Immature natural killer cell (primary cell): ENCODE measurements around the gene FBRSL1. TPM values are rescaled to one million over a fixed set of nuclear protein-coding genes. Genes with fewer than 3 reads are reported as not detected.

Source experiments
- DNase-seq, 3 donors: peaks; one replicate each; pipeline ENCODE4 v3.0.0; 2022; ENCODE audit warnings: mixed read lengths in 1 of 3
- H3K27ac Mint-ChIP-seq, 6 donors: one replicate each; pipeline ENCODE4 v1.8.0; 2020; ENCODE audit warnings: mixed read lengths in 6 of 6, mild to moderate bottlenecking in 5 of 6, inconsistent platforms in 4 of 6, moderate library complexity in 3 of 6
- H3K27me3 Mint-ChIP-seq, 3 donors: one replicate each; pipeline ENCODE4 v1.8.0; 2020 to 2021; ENCODE audit warnings: low read depth in 3 of 3, mild to moderate bottlenecking in 3 of 3, mixed read lengths in 3 of 3, moderate library complexity in 3 of 3, inconsistent platforms in 1 of 3
- H3K36me3 Mint-ChIP-seq, 3 donors: one replicate each; pipeline ENCODE4 v1.8.0; 2020; ENCODE audit warnings: mixed read lengths in 3 of 3, inconsistent platforms in 2 of 3, mild to moderate bottlenecking in 2 of 3
- H3K4me1 Mint-ChIP-seq, 2 donors: one replicate each; pipeline ENCODE4 v1.8.0; 2020; ENCODE audit warnings: inconsistent platforms in 2 of 2, mild to moderate bottlenecking in 2 of 2, mixed read lengths in 2 of 2, moderate library complexity in 1 of 2
- H3K4me3 Mint-ChIP-seq, 5 donors: one replicate each; pipeline ENCODE4 v1.8.0; 2020; ENCODE audit warnings: mild to moderate bottlenecking in 5 of 5, mixed read lengths in 5 of 5, inconsistent platforms in 3 of 5, moderate library complexity in 3 of 5
- H3K9me3 Mint-ChIP-seq, 6 donors: one replicate each; pipeline ENCODE4 v1.8.0; 2020; ENCODE audit warnings: mild to moderate bottlenecking in 6 of 6, mixed read lengths in 6 of 6, inconsistent platforms in 4 of 6, moderate library complexity in 3 of 6
- polyA plus RNA-seq, 3 donors: library from polyadenylated mRNA; unstranded; fragments of 300-500 nt; fragmentation: Illumina TruSeq; gene quantifications; one replicate each; pipeline ENCODE4 v1.2.3, GENCODE V29; 2021

Gene FBRSL1
- polyA plus RNA-seq, 3 donors from 2014 or later = 0.54 to 0.63 TPM; not detected in 1

DNA sequence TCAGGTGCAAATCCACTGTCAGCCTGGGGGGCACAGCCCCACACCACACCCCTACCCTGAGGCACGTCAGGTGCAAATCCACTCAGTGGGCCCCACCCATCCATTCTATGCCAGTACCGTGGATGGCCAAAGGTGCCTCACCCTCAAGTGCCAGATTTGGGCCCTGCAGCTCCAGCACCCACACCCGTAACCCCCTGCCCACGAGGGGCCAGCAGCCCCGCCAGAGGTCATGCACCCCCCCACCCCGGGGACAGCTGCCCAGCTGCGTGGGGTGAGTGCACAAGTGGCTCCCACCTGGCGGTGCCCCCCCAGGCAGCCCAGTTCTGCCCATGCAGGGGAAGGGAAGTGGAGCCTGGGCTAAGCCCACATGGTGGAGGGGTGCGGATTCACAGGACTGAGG, 51.2 kb downstream of the FBRSL1 start:
- Mint-ChIP-seq H3K36me3 (peaks cover 0 to 4% (median 0%) of the 10 kb centered on the region in 3 donors), H3K27me3 (peaks cover 5 to 12% (median 10%) of the 10 kb centered on the region in 3 donors), H3K4me1 (peaks cover 18 to 22% of the 10 kb centered on the region in 2 donors), H3K27ac (no peak overlapping the region), H3K4me3 (no peak overlapping the region), H3K9me3 (no peaks in the 10 kb centered on the region)
- DNase-seq = no peak

DNA sequence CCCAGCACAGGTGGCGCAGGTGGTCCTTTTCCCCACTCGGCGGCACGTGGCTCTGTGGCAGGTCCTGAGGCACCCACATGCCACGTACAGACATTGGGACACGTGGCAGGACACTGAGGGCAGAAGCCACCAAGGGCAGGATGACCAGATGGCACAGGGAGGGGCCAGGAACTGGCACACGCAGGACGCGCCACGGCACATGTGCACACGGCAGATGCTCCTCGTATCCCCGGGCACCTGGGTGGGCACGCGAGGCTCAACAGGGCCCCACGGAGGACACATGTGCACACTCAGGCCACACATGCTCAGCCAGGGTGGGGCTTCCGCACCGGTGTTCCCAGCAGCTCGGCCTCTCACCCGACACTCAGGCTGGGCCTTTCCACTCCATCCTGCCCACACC, 52.0 kb downstream of the FBRSL1 start:
- Mint-ChIP-seq H3K4me3 (no peak overlapping the region), H3K4me1 (peaks cover 10 to 14% of the 10 kb centered on the region in 2 donors), H3K36me3 (peaks cover 0 to 4% (median 0%) of the 10 kb centered on the region in 3 donors), H3K27ac (no peak overlapping the region), H3K9me3 (no peaks in the 10 kb centered on the region), H3K27me3 (peaks cover 5 to 10% (median 7%) of the 10 kb centered on the region in 3 donors)
- no peak for DNase-seq

DNA sequence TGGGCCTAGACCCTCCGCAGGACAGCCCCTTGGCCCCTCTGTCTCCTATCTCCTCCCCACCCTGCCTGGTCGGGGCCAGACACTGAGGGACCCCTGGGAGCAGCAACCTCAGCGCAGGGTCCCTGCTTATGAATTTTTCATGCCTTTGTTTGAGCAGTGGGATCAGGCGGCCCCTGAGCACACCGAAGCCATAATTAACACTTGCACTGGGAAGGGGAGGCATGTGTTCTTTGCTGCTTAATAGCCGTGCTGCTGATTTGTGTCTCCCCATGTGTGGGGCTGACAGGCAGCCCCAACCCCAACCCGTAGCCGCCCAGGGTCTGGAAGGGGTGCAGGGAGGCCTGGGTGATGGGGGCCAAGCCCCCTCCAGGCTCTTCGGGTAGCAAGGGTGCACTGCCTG, 52.7 kb downstream of the FBRSL1 start:
- Mint-ChIP-seq H3K9me3 (no peaks in the 10 kb centered on the region), H3K4me1 (peaks cover 3 to 8% of the 10 kb centered on the region in 2 donors), H3K27me3 (peaks cover under 1 to 10% (median 5%) of the 10 kb centered on the region in 3 donors), H3K4me3 (no peak overlapping the region), H3K36me3 (peaks cover 0 to 4% (median 0%) of the 10 kb centered on the region in 3 donors), H3K27ac (no peak overlapping the region)
- DNase-seq = no peak

DNA sequence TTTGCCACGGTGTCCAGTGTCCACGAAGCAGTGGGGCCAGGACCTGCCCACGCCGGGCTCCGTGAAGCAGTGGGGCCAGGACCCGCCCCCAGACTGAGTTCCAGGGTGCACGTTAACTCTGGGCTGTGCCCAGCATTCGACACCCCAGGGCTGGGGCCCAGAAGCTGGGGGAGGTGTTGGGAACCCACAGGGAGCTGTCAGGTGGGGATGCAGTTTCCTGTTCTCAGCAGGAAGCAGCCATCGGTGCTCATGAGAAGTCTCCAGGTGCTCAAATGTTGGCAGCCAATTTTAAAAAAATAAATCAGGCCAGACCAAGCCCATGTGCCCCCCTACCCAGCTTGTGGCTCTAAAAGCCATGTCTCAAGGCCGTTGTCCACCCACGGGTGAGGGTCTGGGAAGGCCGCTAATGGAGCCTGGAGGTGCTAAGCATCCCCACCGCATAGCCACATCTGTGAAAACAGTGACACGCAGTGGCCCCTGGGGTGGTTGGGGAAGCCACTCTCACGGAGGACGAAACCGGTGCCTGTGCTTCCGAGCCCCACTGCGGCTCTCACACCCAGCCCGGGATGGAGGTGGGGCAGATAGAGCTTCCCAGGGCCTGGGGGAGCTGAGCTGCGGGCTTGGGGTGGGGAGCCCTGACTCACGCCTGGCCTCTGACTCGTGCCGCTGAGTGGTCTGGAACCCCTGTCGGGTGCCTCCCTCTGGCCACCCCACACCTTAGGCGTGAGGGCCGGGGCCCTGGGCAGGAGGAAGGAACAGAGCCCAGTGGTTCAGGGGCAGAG, 53.5 kb downstream of the FBRSL1 start:
- Mint-ChIP-seq H3K4me1 (peaks cover 0 to 6% of the 10 kb centered on the region in 2 donors), H3K36me3 (peaks cover 0 to 4% (median 0%) of the 10 kb centered on the region in 3 donors), H3K9me3 (no peaks in the 10 kb centered on the region), H3K4me3 (no peak overlapping the region), H3K27me3 (peaks cover 0 to 8% (median 5%) of the 10 kb centered on the region in 3 donors), H3K27ac (peak overlapping the region in 1 of 6 donors; percentile 56)
- DNase-seq = no peak

DNA sequence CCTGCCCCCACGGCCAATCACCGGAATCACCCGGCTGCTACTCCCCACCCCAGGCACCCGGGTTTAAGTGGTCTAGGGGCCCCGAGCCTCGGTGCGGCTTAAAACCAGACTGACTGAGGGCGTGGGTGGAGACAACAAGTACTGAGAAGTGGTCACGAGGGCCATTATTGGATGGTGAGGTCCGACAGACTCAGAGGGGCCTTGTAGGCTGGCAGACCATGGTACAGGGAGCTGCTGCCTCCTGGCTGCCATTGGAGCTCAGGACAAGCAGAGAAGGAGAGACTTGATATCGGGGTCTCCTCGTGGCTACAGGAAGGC, 54.1 kb downstream of the FBRSL1 start:
- peak overlapping the region in 1 of 5 donors; percentile 18 for H3K4me3 Mint-ChIP-seq

DNA sequence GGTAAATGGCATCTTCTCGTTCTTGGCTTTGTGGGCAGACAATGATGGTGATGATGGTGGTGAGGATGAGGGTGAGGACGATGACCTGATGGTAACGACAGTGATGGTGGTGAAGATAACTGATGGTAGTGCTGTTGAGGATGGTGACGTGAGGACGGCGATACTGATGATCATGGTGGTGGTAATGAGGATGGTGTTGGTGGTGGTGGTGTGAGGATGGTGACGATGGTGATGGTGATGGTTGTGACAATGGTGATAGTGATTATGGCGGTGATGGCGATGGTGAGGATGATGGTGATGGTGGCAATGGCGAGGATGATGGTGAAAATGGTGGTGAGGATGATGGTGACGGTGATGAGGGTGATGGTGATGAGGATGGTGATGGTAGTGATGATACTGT, 54.5 kb downstream of the FBRSL1 start:
- Mint-ChIP-seq H3K9me3 (no peaks in the 10 kb centered on the region), H3K4me1 (peaks cover 0 to 6% of the 10 kb centered on the region in 2 donors), H3K27ac (peak overlapping the region in 4 of 6 donors; percentile 1 to 56 (median 12)), H3K4me3 (peak overlapping the region in 1 of 5 donors; percentile 2), H3K27me3 (peaks cover 0 to 8% (median 5%) of the 10 kb centered on the region in 3 donors), H3K36me3 (peaks cover 0 to 4% (median 0%) of the 10 kb centered on the region in 3 donors)
- no peak for DNase-seq

More for the DNA sequence above, 54.1 kb downstream of the FBRSL1 start:
- DNase-seq = no peak
- Mint-ChIP-seq H3K36me3 (peaks cover 0 to 4% (median 0%) of the 10 kb centered on the region in 3 donors), H3K9me3 (no peaks in the 10 kb centered on the region), H3K27ac (peak overlapping the region in 3 of 6 donors; percentile 19 to 56 (median 38)), H3K27me3 (peaks cover 0 to 8% (median 5%) of the 10 kb centered on the region in 3 donors), H3K4me1 (peaks cover 0 to 6% of the 10 kb centered on the region in 2 donors)

DNA sequence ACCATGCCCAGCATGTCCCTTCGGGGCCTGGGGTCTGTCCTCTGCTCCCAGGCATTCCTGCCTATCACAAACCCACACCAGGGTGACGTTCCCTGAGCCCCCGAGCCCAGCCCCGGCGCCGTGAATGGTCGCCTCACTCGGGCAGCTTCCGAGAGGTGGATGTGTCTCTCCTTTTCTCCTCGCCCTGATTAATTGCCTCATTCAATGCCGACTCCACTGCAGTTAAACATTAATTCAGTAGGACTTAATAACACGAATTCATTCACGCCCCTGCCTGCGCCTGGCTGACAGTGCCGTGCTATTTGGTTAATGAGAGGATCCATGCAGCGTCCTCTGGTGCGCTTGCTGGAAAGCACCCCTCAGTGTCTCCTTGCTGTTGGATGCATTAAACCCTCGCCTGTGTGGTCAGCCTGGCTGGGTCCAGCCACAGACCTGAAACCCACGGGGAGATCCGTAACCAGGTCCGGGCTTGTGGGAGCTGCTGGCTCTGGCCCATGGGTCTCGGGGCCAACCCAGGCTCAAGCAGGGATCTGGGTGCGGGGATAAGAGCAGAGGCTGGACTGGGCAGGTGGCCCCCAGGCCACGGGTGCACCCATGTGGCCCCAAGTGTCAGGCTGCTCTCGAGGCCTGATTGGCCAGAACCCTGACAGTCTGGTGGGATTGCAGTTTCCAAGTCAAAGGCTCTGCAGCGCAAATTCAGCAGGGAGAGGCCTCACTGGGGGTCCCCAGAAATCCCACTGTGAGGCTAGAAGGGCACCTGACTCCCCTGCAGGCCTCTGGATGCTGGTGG, 55.4 kb downstream of the FBRSL1 start:
- H3K36me3 Mint-ChIP-seq = peaks cover 0 to 4% (median 0%) of the 10 kb centered on the region in 3 donors
- peaks cover 0 to 6% of the 10 kb centered on the region in 2 donors for H3K4me1 Mint-ChIP-seq
- H3K27me3 Mint-ChIP-seq = peaks cover 3 to 8% (median 5%) of the 10 kb centered on the region in 3 donors
- no peak for DNase-seq
- H3K9me3 Mint-ChIP-seq = no peaks in the 10 kb centered on the region
- no peak overlapping the region for H3K4me3 Mint-ChIP-seq
- H3K27ac Mint-ChIP-seq = no peak overlapping the region

DNA sequence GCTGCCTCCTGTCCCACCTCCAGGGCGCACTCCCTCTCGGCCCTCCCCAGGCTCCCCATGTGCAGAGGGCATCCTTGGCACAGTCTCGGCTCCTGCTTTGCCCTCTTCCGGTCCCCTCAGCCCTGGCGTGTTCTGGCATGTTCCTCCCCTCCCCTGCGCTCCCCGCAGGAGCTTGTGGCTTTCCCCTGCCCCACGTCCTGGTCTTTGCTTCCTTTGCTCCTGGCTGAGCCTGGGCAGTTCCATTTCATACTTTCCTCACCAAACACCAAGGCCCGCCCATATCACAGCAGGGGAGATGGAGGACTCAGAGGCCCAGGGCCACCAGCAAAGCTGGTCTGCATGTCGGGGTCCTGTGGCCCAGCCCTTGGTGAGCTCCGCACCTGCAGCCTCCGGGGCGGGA, 56.0 kb downstream of the FBRSL1 start:
- DNase-seq = no peak
- Mint-ChIP-seq H3K4me1 (peaks cover 0 to 4% of the 10 kb centered on the region in 2 donors), H3K27me3 (peaks cover 3 to 8% (median 5%) of the 10 kb centered on the region in 3 donors), H3K27ac (peak overlapping the region in 1 of 6 donors; percentile 28), H3K36me3 (peaks cover 0 to 4% (median 0%) of the 10 kb centered on the region in 3 donors), H3K9me3 (no peaks in the 10 kb centered on the region), H3K4me3 (no peak overlapping the region)

DNA sequence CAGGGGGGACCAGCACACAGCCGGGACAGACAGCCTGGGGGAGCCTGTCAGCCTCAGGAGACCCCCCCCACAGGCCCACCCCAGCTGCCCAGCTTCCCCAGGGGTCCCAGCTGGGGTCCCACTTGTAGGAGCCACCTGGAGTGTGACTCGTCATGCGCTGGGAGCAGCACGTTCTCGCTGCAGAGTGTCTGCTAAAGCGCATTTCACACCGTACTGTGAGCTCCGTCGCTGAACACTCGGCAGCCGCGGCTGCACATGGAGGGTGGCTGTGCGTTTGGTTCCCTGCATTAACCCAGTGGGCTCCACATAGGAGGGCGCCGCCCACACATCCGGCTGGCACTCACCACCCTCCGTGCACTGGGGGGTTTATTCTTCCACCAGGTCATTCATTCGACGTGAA, 56.7 kb downstream of the FBRSL1 start:
- no peak overlapping the region for H3K4me3 Mint-ChIP-seq
- peaks cover 0 to 4% of the 10 kb centered on the region in 2 donors for H3K4me1 Mint-ChIP-seq
- no peak for DNase-seq
- H3K36me3 Mint-ChIP-seq = peaks cover 0 to 4% (median 0%) of the 10 kb centered on the region in 3 donors
- peaks cover 3 to 8% (median 5%) of the 10 kb centered on the region in 3 donors for H3K27me3 Mint-ChIP-seq
- no peak overlapping the region for H3K27ac Mint-ChIP-seq
- no peaks in the 10 kb centered on the region for H3K9me3 Mint-ChIP-seq

DNA sequence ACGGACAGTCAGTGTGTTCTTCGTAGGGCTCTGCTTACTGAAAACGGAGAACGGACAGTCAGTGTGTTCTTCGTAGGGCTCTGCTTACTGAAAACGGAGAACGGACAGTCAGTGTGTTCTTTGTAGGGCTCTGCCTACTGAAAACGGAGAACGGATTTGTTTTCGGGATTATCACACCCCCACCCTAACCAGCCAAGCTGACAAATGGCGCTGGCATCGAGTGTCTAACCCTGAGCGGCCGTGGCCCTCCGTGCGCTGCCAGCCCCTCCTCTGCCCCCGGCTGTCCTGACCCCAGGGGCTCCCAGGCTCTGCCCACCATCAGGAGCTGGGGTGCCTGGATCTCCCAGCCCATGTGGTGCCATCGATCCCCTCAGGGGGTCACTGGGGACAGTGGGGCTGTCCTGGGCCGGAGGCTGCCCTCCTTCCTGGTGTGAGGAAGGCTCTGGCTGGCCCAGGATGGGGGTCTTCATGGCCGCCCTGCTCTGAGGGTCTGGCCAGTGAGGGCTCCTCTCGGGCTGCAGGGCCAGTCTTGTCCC, 57.3 kb downstream of the FBRSL1 start:
- no peak overlapping the region for H3K27ac Mint-ChIP-seq
- H3K4me3 Mint-ChIP-seq = no peak overlapping the region
- H3K4me1 Mint-ChIP-seq = peaks cover 0 to 4% of the 10 kb centered on the region in 2 donors
- no peak for DNase-seq
- peaks cover 0 to 4% (median 2%) of the 10 kb centered on the region in 3 donors for H3K36me3 Mint-ChIP-seq
- peaks cover 3 to 8% (median 5%) of the 10 kb centered on the region in 3 donors for H3K27me3 Mint-ChIP-seq
- H3K9me3 Mint-ChIP-seq = no peaks in the 10 kb centered on the region

DNA sequence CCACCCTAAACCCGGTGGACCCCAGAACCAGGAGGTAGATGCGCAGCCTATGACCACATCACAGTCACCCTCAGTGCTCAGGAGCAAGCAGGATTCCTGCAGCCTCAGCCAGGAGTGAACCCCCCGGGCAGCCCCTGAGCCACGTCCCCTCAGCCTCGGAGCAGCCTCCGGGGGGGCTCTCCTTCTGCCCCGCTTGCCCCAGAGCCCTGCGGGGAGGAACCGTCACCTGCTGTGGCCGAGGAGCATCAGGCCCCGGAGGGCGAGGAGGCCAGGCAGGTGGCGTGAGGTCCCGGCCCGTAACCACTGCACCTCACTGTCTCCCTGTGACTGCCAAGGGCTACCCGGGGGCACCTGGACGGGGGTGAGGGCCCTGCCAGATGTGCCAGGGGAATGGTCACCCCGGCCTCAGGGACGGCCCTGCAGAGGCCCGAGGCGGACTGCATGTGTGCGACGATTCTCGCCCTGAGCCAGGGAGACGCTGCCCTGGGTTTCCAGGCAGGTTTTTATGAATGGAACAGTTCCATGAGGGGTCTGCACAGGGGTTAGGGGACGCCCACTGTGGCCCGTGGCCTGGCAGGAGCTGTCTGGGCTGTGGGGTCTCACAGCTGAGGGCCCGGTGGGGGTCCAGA, 58.6 kb downstream of the FBRSL1 start:
- H3K27me3 Mint-ChIP-seq = peaks cover 3 to 10% (median 8%) of the 10 kb centered on the region in 3 donors
- H3K9me3 Mint-ChIP-seq = no peaks in the 10 kb centered on the region
- no peak for DNase-seq
- H3K36me3 Mint-ChIP-seq = peaks cover 0 to 4% (median 4%) of the 10 kb centered on the region in 3 donors
- no peak overlapping the region for H3K4me3 Mint-ChIP-seq
- H3K27ac Mint-ChIP-seq = no peak overlapping the region
- peaks cover 0 to 4% of the 10 kb centered on the region in 2 donors for H3K4me1 Mint-ChIP-seq

DNA sequence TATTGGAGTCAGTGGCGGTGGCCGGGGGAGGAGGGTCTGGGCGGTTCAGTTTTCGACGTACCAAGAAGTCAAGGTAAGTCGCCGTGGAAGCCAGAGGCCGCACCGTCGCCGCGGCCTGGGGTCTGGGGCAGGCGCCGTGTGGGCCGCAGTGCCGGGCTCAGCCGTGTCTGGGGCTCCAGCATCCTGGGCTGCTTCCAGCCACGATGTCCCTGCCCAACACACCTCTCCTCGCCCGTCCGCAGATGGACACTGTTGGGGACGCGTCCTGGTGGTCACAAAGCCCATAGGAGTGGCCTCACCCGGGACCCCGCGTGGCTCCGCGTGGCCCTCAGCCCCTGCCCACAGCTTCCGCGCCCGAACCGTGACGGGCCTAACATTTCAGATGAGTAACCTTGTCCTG, 59.1 kb downstream of the FBRSL1 start:
- Mint-ChIP-seq H3K9me3 (no peaks in the 10 kb centered on the region), H3K4me3 (no peak overlapping the region), H3K36me3 (peaks cover 0 to 4% (median 4%) of the 10 kb centered on the region in 3 donors), H3K27me3 (peaks cover 4 to 8% (median 8%) of the 10 kb centered on the region in 3 donors), H3K27ac (no peak overlapping the region), H3K4me1 (peaks cover 0 to 4% of the 10 kb centered on the region in 2 donors)
- no peak for DNase-seq
